Skeletal muscle cell (primary cell): ENCODE data around the gene CLSTN2.

Experiments used
- DNase-seq: peaks from one replicate; pipeline ENCODE4 v3.0.0-alpha.2; 2010; ENCODE audit warnings: low read depth
- H3K4me3 ChIP-seq: 2 replicates; pipeline ENCODE4 v1.5.1; 2011; ENCODE audit warnings: low read depth, mild to moderate bottlenecking, control low read depth, low read length, moderate library complexity

The CLSTN2 gene

GRCh38 chr3:139939681-139940190, 4.8 kb downstream of the CLSTN2 start:
- DNase-seq = no peak
- no peak overlapping the region for H3K4me3 ChIP-seq

GRCh38 chr3:139940622-139941021, 5.6 kb downstream of the CLSTN2 start:
- no peak for DNase-seq
- H3K4me3 ChIP-seq = no peak overlapping the region

- no peak for DNase-seq
- no peak overlapping the region for H3K4me3 ChIP-seq
Observed at GRCh38 chr3:139941580-139941979, 6.6 kb downstream of the CLSTN2 start.

- no peak overlapping the region for H3K4me3 ChIP-seq
- no peak for DNase-seq
Observed at GRCh38 chr3:139944256-139944910, 9.4 kb downstream of the CLSTN2 start.

- no peak overlapping the region for H3K4me3 ChIP-seq
- no peak for DNase-seq
Observed at GRCh38 chr3:139945386-139945785, 10.4 kb downstream of the CLSTN2 start.

- DNase-seq = no peak
- H3K4me3 ChIP-seq = no peak overlapping the region
Observed at GRCh38 chr3:139945942-139946341, 11.0 kb downstream of the CLSTN2 start.

GRCh38 chr3:139948467-139948866, 13.5 kb downstream of the CLSTN2 start:
- no peak overlapping the region for H3K4me3 ChIP-seq
- DNase-seq = no peak

- DNase-seq = no peak
- H3K4me3 ChIP-seq = no peak overlapping the region
Observed at GRCh38 chr3:139948898-139949297, 13.9 kb downstream of the CLSTN2 start.

- no peak overlapping the region for H3K4me3 ChIP-seq
- DNase-seq = no peak
Observed at GRCh38 chr3:139953131-139953910, 18.3 kb downstream of the CLSTN2 start.

- DNase-seq = no peak
- no peak overlapping the region for H3K4me3 ChIP-seq
Observed at GRCh38 chr3:139954146-139954860, 19.3 kb downstream of the CLSTN2 start.

GRCh38 chr3:139957844-139958243, 22.9 kb downstream of the CLSTN2 start:
- H3K4me3 ChIP-seq = no peak overlapping the region
- DNase-seq = no peak

GRCh38 chr3:139969386-139969785, 34.4 kb downstream of the CLSTN2 start:
- H3K4me3 ChIP-seq = no peak overlapping the region
- DNase-seq = no peak

- no peak for DNase-seq
Observed at GRCh38 chr3:139970526-139970925, 35.5 kb downstream of the CLSTN2 start.

GRCh38 chr3:139974809-139975425, 39.9 kb downstream of the CLSTN2 start:
- H3K4me3 ChIP-seq = no peak overlapping the region
- no peak for DNase-seq

More at GRCh38 chr3:139970526-139970925, 35.5 kb downstream of the CLSTN2 start:
- H3K4me3 ChIP-seq = no peak overlapping the region

GRCh38 chr3:139975594-139976365, 40.8 kb downstream of the CLSTN2 start:
- H3K4me3 ChIP-seq = no peak overlapping the region
- DNase-seq = no peak

- no peak overlapping the region for H3K4me3 ChIP-seq
Observed at GRCh38 chr3:139978966-139979365, 44.0 kb downstream of the CLSTN2 start.

GRCh38 chr3:139979991-139980390, 45.0 kb downstream of the CLSTN2 start:
- no peak overlapping the region for H3K4me3 ChIP-seq
- DNase-seq = no peak

More at GRCh38 chr3:139978966-139979365, 44.0 kb downstream of the CLSTN2 start:
- DNase-seq = no peak

- no peak for DNase-seq
- H3K4me3 ChIP-seq = no peak overlapping the region
Observed at GRCh38 chr3:139982404-139982803, 47.4 kb downstream of the CLSTN2 start.

- no peak for DNase-seq
- H3K4me3 ChIP-seq = no peak overlapping the region
Observed at GRCh38 chr3:139985576-139985975, 50.6 kb downstream of the CLSTN2 start.
